GM23338 (cell line): ENCODE measurements around the gene IL15RA.

Experiments used
- CREB1 ChIP-seq: fragments of 250-450 bp; sonication (Bioruptor Pico); IDR thresholded peaks from 2 replicates; pipeline ENCODE4 v1.5.0; 2020; ENCODE audit warnings: low read depth, mild to moderate bottlenecking, moderate library complexity
- CTCF ChIP-seq, 2 experiments: fragments of 200-600 bp in 1 of 2; sonication (generic) in 1 of 2; conservative IDR thresholded peaks; 2 replicates each; pipeline versions ENCODE4 v1.5.1 to v1.6.1; 2016 to 2017; ENCODE audit warnings: antibody characterized with exemption in 2 of 2, low read depth in 2 of 2, mild to moderate bottlenecking in 2 of 2, moderate library complexity in 1 of 2
- ETS1 ChIP-seq: IDR thresholded peaks from 2 replicates; pipeline ENCODE4 v1.6.1; 2016; ENCODE audit warnings: antibody characterized with exemption
- EZH2 ChIP-seq: fragments of 200-600 bp; sonication (generic); IDR thresholded peaks from one replicate; pipeline ENCODE4 v1.8.0; 2017; ENCODE audit warnings: antibody characterized with exemption, mild to moderate bottlenecking, low read depth; ENCODE audit not compliant: unreplicated experiment
- EZH2phosphoT487 ChIP-seq: fragments of 200-600 bp; sonication (generic); IDR thresholded peaks from one replicate; pipeline ENCODE4 v1.8.1; 2018; ENCODE audit warnings: antibody characterized with exemption; ENCODE audit not compliant: unreplicated experiment
- JUNB ChIP-seq: IDR thresholded peaks from one replicate; pipeline ENCODE4 v1.6.1; 2016; ENCODE audit warnings: antibody characterized with exemption; ENCODE audit not compliant: unreplicated experiment
- NANOG ChIP-seq: IDR thresholded peaks from 2 replicates; pipeline ENCODE4 v1.6.1; 2016; ENCODE audit warnings: antibody characterized with exemption, borderline replicate concordance
- POLR2AphosphoS5 ChIP-seq: IDR thresholded peaks from 2 replicates; pipeline ENCODE4 v1.6.1; 2016; ENCODE audit warnings: antibody characterized with exemption, low read depth
- REST ChIP-seq: IDR thresholded peaks from one replicate; pipeline ENCODE4 v1.6.1; 2018; ENCODE audit warnings: antibody characterized with exemption; ENCODE audit not compliant: unreplicated experiment
- STAT1 ChIP-seq: IDR thresholded peaks from one replicate; pipeline ENCODE4 v1.6.1; 2016; ENCODE audit warnings: antibody characterized with exemption; ENCODE audit not compliant: unreplicated experiment
- ZNF462 ChIP-seq: fragments of 250-450 bp; sonication (Bioruptor Pico); IDR thresholded peaks from 2 replicates; pipeline ENCODE4 v1.5.0; 2020; ENCODE audit warnings: mild to moderate bottlenecking, moderate library complexity

- TF ChIP-seq CTCF (conservative IDR thresholded peaks at IDR 0.05; ENCODE audit: low read depth in 2 of 2): no peak
- no peak for TF ChIP-seq POLR2AphosphoS5
- TF ChIP-seq EZH2: no peak
- no peak for TF ChIP-seq REST
- TF ChIP-seq ZNF462 (CRISPR knock-in tag): no peak
- TF ChIP-seq STAT1: no peak
- TF ChIP-seq EZH2phosphoT487: no peak
- TF ChIP-seq ETS1: no peak
- TF ChIP-seq JUNB: no peak
- no peak for TF ChIP-seq CREB1 (CRISPR knock-in tag)
- TF ChIP-seq NANOG: no peak
Measured at GRCh38 chr10:5943536-5943935, 33.8 kb downstream of the IL15RA start.
